NB4 (cell line): ENCODE measurements around the gene NMT1.
A peak's percentile ranks its signal among the peaks of the same experiment; 100 is the strongest.

ENCODE experiments used
- MYC ChIP-seq: IDR thresholded peaks from 2 replicates; pipeline ENCODE4 v1.6.1; 2011; ENCODE audit warnings: low read depth, low read length
- POLR2A ChIP-seq: IDR thresholded peaks from 2 replicates; pipeline ENCODE4 v1.6.1; 2011; ENCODE audit warnings: mild to moderate bottlenecking; ENCODE audit not compliant: insufficient read length; ENCODE audit errors: extremely low read depth
- TF ChIP-seq, protein P1 (sequence below): IDR thresholded peaks from one replicate; pipeline ENCODE4 v1.5.1; 2012; ENCODE audit warnings: low read depth, low read length

DNA sequence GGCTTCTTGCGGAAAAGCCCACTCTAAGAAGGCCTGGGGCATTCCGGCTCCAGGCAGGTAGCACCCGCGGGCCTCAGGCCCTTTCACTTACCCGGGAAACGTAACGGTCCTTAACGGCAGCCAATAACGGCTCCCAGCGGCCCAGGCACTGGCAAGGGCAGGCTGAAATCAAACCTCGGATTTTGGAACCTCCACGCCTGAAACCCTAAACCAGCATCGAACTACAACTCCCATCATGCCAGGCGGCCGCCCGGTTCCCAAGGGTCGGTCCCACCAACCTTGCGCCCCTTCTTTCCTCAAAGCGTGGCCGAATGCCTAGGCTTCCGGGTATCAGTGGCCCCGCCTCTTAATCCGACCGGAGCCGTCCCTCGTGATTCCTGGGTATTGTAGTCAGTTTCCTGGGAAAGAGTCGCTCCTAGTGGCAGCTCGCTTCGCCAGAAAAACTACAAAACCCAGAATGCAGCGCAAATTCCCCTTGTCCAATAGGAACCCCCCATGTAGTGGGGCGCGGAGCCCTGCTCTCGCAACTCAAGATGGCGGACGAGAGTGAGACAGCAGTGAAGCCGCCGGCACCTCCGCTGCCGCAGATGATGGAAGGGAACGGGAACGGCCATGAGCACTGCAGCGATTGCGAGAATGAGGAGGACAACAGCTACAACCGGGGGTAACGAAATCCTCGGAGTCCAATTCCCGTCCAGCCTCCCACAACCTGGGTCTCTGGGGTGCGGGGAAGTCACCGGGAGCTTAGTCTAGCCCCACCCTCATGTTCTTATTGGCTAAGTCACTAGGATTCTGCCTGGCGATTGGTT is at the start of gene NMT1:
- TF ChIP-seq, protein P1, sequence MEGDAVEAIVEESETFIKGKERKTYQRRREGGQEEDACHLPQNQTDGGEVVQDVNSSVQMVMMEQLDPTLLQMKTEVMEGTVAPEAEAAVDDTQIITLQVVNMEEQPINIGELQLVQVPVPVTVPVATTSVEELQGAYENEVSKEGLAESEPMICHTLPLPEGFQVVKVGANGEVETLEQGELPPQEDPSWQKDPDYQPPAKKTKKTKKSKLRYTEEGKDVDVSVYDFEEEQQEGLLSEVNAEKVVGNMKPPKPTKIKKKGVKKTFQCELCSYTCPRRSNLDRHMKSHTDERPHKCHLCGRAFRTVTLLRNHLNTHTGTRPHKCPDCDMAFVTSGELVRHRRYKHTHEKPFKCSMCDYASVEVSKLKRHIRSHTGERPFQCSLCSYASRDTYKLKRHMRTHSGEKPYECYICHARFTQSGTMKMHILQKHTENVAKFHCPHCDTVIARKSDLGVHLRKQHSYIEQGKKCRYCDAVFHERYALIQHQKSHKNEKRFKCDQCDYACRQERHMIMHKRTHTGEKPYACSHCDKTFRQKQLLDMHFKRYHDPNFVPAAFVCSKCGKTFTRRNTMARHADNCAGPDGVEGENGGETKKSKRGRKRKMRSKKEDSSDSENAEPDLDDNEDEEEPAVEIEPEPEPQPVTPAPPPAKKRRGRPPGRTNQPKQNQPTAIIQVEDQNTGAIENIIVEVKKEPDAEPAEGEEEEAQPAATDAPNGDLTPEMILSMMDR: no peak
- TF ChIP-seq POLR2A: peak; percentile 83
- TF ChIP-seq MYC: peak; percentile 97
